ENCODE measurements around the gene SIGLEC12. TPM values are rescaled to one million over a fixed set of nuclear protein-coding genes. Genes with fewer than 3 reads are reported as not detected.
"Not testable (repeated sequence)": the region's sequence is repeated elsewhere in the genome, so short reads cannot be mapped to it uniquely, and the experiment has no call there.

Gene SIGLEC12
- total RNA-seq, 1 experiment from 2014 or later: not detected

- POLR2A ChIA-PET: no interaction called here
- ATAC-seq (no peak), DNase-seq (ENCODE audit: low read depth, low spot score) (no peak)
- intact Hi-C loops (cut with micrococcal nuclease; ENCODE audit: unreplicated experiment): no loop called here
- H3K27ac ChIP-seq (ENCODE audit: low read length): no peak overlapping the region
- no peaks in the 10 kb centered on the region for H3K9me3 ChIP-seq (ENCODE audit: control insufficient read depth, insufficient read depth, low read depth, low read length)
- no peak for TF ChIP-seq POLR2AphosphoS5 (IDR thresholded peaks at IDR 0.05; ENCODE audit: low read depth, low read length)
- TF ChIP-seq SIN3A (IDR thresholded peaks at IDR 0.05; ENCODE audit: borderline replicate concordance, insufficient read depth, low read depth, low read length): no peak
- no peak for TF ChIP-seq REST (IDR thresholded peaks at IDR 0.05; ENCODE audit: insufficient read depth in 1 of 2, low read depth in 2 of 2, low read length in 1 of 2)
- no peak for TF ChIP-seq CTCF (IDR thresholded peaks at IDR 0.05)
- no peak for TF ChIP-seq TCF7L2 (IDR thresholded peaks at IDR 0.05; ENCODE audit: low read depth, low read length)
- in situ Hi-C loops (cut with HindIII; ENCODE audit: low pct_unique_long_range_greater_than_20kb, low sequenced_read_pairs): no loop called here
- no TSS peak for BruUV-seq (replicated peaks)
- no peak overlapping the region for H3K4me3 ChIP-seq (ENCODE audit: low read depth in 2 of 2, low read length in 2 of 2)
- no peaks in the 10 kb centered on the region for H3K4me1 ChIP-seq (ENCODE audit: control insufficient read depth, insufficient read depth, low read length)
- no peaks in the 10 kb centered on the region for H3K36me3 ChIP-seq (ENCODE audit: control insufficient read depth, insufficient read depth, low read length)
- CTCF ChIA-PET: no interaction called here
- H3K27me3 ChIP-seq (ENCODE audit: control insufficient read depth, insufficient read depth, low read length): peaks cover 3% of the 10 kb centered on the region
Measured at GRCh38 chr19:51448411-51449016, 53.1 kb downstream of the SIGLEC12 start.

- Histone ChIP-seq H3K36me3 (ENCODE audit: control insufficient read depth, insufficient read depth, low read length) (no peaks in the 10 kb centered on the region), H3K27me3 (ENCODE audit: control insufficient read depth, insufficient read depth, low read length) (peaks cover 4% of the 10 kb centered on the region), H3K27ac (ENCODE audit: low read length) (no peak overlapping the region), H3K4me1 (ENCODE audit: control insufficient read depth, insufficient read depth, low read length) (no peaks in the 10 kb centered on the region), H3K9me3 (ENCODE audit: control insufficient read depth, insufficient read depth, low read depth, low read length) (no peaks in the 10 kb centered on the region), H3K4me3 (ENCODE audit: low read depth in 2 of 2, low read length in 2 of 2) (no peak overlapping the region)
- intact Hi-C loops (cut with micrococcal nuclease; ENCODE audit: unreplicated experiment): no loop called here
- ChIA-PET POLR2A (no interaction called here), CTCF (interaction anchor here (1.2 kb wide), 1 partner anchor 209 kb away, joined by 3 read pairs; no protein-coding TSS in a partner anchor)
- in situ Hi-C loops (cut with HindIII; ENCODE audit: low pct_unique_long_range_greater_than_20kb, low sequenced_read_pairs): no loop called here
- ATAC-seq: no peak
- no peak for TF ChIP-seq SIN3A (IDR thresholded peaks at IDR 0.05; ENCODE audit: borderline replicate concordance, insufficient read depth, low read depth, low read length)
- no peak for TF ChIP-seq CTCF (IDR thresholded peaks at IDR 0.05)
- TF ChIP-seq POLR2AphosphoS5 (IDR thresholded peaks at IDR 0.05; ENCODE audit: low read depth, low read length): no peak
- no peak for TF ChIP-seq REST (IDR thresholded peaks at IDR 0.05; ENCODE audit: insufficient read depth in 1 of 2, low read depth in 2 of 2, low read length in 1 of 2)
- no peak for TF ChIP-seq TCF7L2 (IDR thresholded peaks at IDR 0.05; ENCODE audit: low read depth, low read length)
- DNase-seq (ENCODE audit: low read depth, low spot score): no peak
- BruUV-seq (replicated peaks): no TSS peak
Measured at GRCh38 chr19:51448011-51448410, 53.6 kb downstream of the SIGLEC12 start.

- DNase-seq (ENCODE audit: low read depth, low spot score); in situ Hi-C loops (cut with HindIII; ENCODE audit: low pct_unique_long_range_greater_than_20kb, low sequenced_read_pairs); H3K36me3 ChIP-seq (ENCODE audit: control insufficient read depth, insufficient read depth, low read length); H3K27ac ChIP-seq (ENCODE audit: low read length); intact Hi-C loops (cut with micrococcal nuclease; ENCODE audit: unreplicated experiment); BruUV-seq (replicated peaks); POLR2A ChIA-PET; H3K4me3 ChIP-seq (ENCODE audit: low read depth in 2 of 2, low read length in 2 of 2); H3K9me3 ChIP-seq (ENCODE audit: control insufficient read depth, insufficient read depth, low read depth, low read length); ATAC-seq; H3K27me3 ChIP-seq (ENCODE audit: control insufficient read depth, insufficient read depth, low read length); H3K4me1 ChIP-seq (ENCODE audit: control insufficient read depth, insufficient read depth, low read length): not testable (repeated sequence)
- CTCF ChIA-PET: interaction anchor here (1.2 kb wide), 1 partner anchor 209 kb away, joined by 3 read pairs; no protein-coding TSS in a partner anchor
Measured at GRCh38 chr19:51447510-51447909, 54.1 kb downstream of the SIGLEC12 start.

All from Panc1 (cell line).